B cell (primary cell): ENCODE measurements around the gene AMDHD1. TPM values are rescaled to one million over a fixed set of nuclear protein-coding genes. Genes with fewer than 3 reads are reported as not detected.

ENCODE experiments used
- ATAC-seq: fragments of 200-7000 bp; cut with Tn5 transposase; one replicate; pipeline ENCODE4 v1.10.0; 2021; ENCODE audit warnings: low read depth, mild to moderate bottlenecking, moderate number of reproducible peaks, moderate library complexity
- CTCF ChIA-PET: fragments of 350-600 bp; sonication (Branson Sonifier 250); formaldehyde crosslinking; loops from one replicate; lab custom pipeline; 2021; ENCODE audit warnings: antibody characterized with exemption, inconsistent platforms; lab: Charles Lee
- POLR2A ChIA-PET: fragments of 350-600 bp; sonication (Branson Sonifier 250); formaldehyde crosslinking; loops from one replicate; lab custom pipeline; 2021; ENCODE audit warnings: antibody characterized with exemption; lab: Charles Lee
- DNase-seq: peaks from one replicate; pipeline ENCODE4 v3.0.0; 2013
- H2AFZ ChIP-seq: 2 replicates; pipeline ENCODE4 v1.6.1; 2012; ENCODE audit warnings: mild to moderate bottlenecking, low read depth, low read length; ENCODE audit not compliant: insufficient read depth, poor library complexity, severe bottlenecking
- H3K27ac ChIP-seq, 2 donors: 1 replicate in 1 of 2; 2 replicates in 1 of 2; pipeline ENCODE4 v1.5.1; 2012 to 2013; ENCODE audit warnings: low read length in 2 of 2, mild to moderate bottlenecking in 2 of 2, moderate library complexity in 1 of 2
- H3K27me3 ChIP-seq, 4 experiments: fragments of 200-600 bp in 1 of 4; sonication (generic) in 1 of 4; replicated peaks in 1 of 4; 1 replicate in 2 of 4; 2 replicates in 2 of 4; pipeline versions ENCODE4 v1.6.1 to v1.7.0; 2013 to 2016; ENCODE audit warnings: low read length in 3 of 4, mild to moderate bottlenecking in 2 of 4, mixed read lengths in 1 of 4, moderate library complexity in 1 of 4; ENCODE audit not compliant: insufficient read depth in 4 of 4, control insufficient read depth in 3 of 4; ENCODE audit errors: control extremely low read depth in 1 of 4
- H3K36me3 ChIP-seq, 2 experiments: replicated peaks in 1 of 2; 1 replicate in 1 of 2; 2 replicates in 1 of 2; pipeline versions ENCODE4 v1.6.1 to v1.7.1; 2013; ENCODE audit warnings: low read length in 1 of 2; ENCODE audit not compliant: insufficient read depth in 2 of 2, control insufficient read depth in 1 of 2; ENCODE audit errors: control extremely low read depth in 1 of 2, extremely low read depth in 1 of 2
- H3K4me1 ChIP-seq, 2 donors: fragments of 200-600 bp in 1 of 2; sonication (generic) in 1 of 2; 1 replicate in 1 of 2; 2 replicates in 1 of 2; pipeline versions ENCODE4 v1.5.1 to v1.6.1; 2013 to 2017; ENCODE audit warnings: low read length in 2 of 2; ENCODE audit not compliant: control insufficient read depth in 2 of 2, insufficient read depth in 2 of 2
- H3K4me2 ChIP-seq: replicated peaks from 2 replicates; pipeline ENCODE3; 2012; ENCODE audit warnings: mild to moderate bottlenecking, low read depth, low read length; ENCODE audit not compliant: poor library complexity, severe bottlenecking
- H3K4me3 ChIP-seq, 5 experiments: fragments of 200-600 bp in 1 of 5; sonication (generic) in 1 of 5; 1 replicate in 3 of 5; 2 replicates in 2 of 5; pipeline versions ENCODE4 v1.5.1 to v1.7.0; 2011 to 2016; ENCODE audit warnings: low read length in 4 of 5, mild to moderate bottlenecking in 4 of 5, low read depth in 2 of 5, control low read depth in 1 of 5, moderate library complexity in 1 of 5; ENCODE audit not compliant: insufficient read depth in 1 of 5; ENCODE audit errors: control extremely low read depth in 1 of 5, extremely low read depth in 1 of 5
- H3K79me2 ChIP-seq: fragments of 200-600 bp; sonication (generic); one replicate; pipeline ENCODE4 v1.6.0; 2016; ENCODE audit warnings: low read length; ENCODE audit not compliant: control insufficient read depth, insufficient read depth
- H3K9ac ChIP-seq: fragments of 200-600 bp; sonication (generic); 2 replicates; pipeline ENCODE4 v1.6.1; 2017; ENCODE audit warnings: mild to moderate bottlenecking, low read length, moderate library complexity
- H3K9me3 ChIP-seq, 3 donors: one replicate each; pipeline versions ENCODE4 v1.6.1 to v1.7.1; 2013; ENCODE audit warnings: low read length in 2 of 3; ENCODE audit not compliant: control insufficient read depth in 2 of 3, insufficient read depth in 1 of 3; ENCODE audit errors: control extremely low read depth in 1 of 3
- H4K20me1 ChIP-seq: 2 replicates; pipeline ENCODE4 v1.6.0; 2012; ENCODE audit warnings: mild to moderate bottlenecking, low read length; ENCODE audit not compliant: insufficient read depth, control insufficient read depth, poor library complexity, severe bottlenecking
- H3K27ac Mint-ChIP-seq: one replicate; pipeline ENCODE4 v1.8.0; 2021; ENCODE audit warnings: mixed read lengths
- H3K27me3 Mint-ChIP-seq: one replicate; pipeline ENCODE4 v1.8.0; 2021; ENCODE audit warnings: mixed read lengths
- H3K4me1 Mint-ChIP-seq: one replicate; pipeline ENCODE4 v1.8.0; 2021; ENCODE audit warnings: mixed read lengths
- H3K4me3 Mint-ChIP-seq: one replicate; pipeline ENCODE4 v1.8.0; 2021; ENCODE audit warnings: mixed read lengths
- H3K9me3 Mint-ChIP-seq: one replicate; pipeline ENCODE4 v1.8.0; 2022; ENCODE audit warnings: mixed read lengths; ENCODE audit not compliant: insufficient read depth
- CTCF ChIP-seq: fragments of 200-600 bp; IDR thresholded peaks from one replicate; pipeline ENCODE4 v1.8.0; 2022; ENCODE audit warnings: antibody characterized with exemption, mild to moderate bottlenecking
- EZH2 ChIP-seq: IDR thresholded peaks from 2 replicates; pipeline ENCODE4 v1.6.1; 2012; ENCODE audit warnings: borderline replicate concordance, low read depth, mild to moderate bottlenecking, moderate library complexity, low read length; ENCODE audit not compliant: insufficient read depth, poor library complexity, severe bottlenecking
- WGBS: methylation state at CpG from one replicate; pipeline ENCODE4 v1.1.5; 2013; ENCODE audit warnings: missing lambda C conversion rate; ENCODE audit not compliant: insufficient coverage; 5-methylcytosine and 5-hydroxymethylcytosine counted together
- intact Hi-C: fragments of 100-400 bp; cut with micrococcal nuclease; formaldehyde crosslinking; loops from one replicate; pipeline ENCODE4 v1.10.0; 2022
- polyA minus RNA-seq: library from RNA; depleted of rRNA, polyadenylated mRNA; stranded (reverse); fragments of >200 nt; gene quantifications from 2 replicates; pipeline ENCODE4 v1.2.3, GENCODE V29; 2012
- polyA plus RNA-seq: library from polyadenylated mRNA; depleted of rRNA; stranded (reverse); fragments of >200 nt; gene quantifications from 2 replicates; pipeline ENCODE4 v1.2.3, GENCODE V29; 2012
- total RNA-seq, 2 donors: library from RNA; stranded (reverse); fragments of 120-200 nt in 1 of 2; gene quantifications; 1 replicate in 1 of 2; 2 replicates in 1 of 2; pipeline versions ENCODE4 v1.2.3 to v1.2.4, GENCODE V29; 2013 to 2022

Gene AMDHD1
- 1.3 and 1.5 TPM in 2 replicates for total RNA-seq
- 1.2 TPM for total RNA-seq (2013)
- 2.3 TPM in 2 replicates for polyA plus RNA-seq
- polyA minus RNA-seq, result 0.78 and 1.4 TPM in 2 replicates

GRCh38 chr12:95943330-95943842, at the start of gene AMDHD1:
Gene AMDHD1 (plus strand): TSS chr12:95943331. CDS start chr12:95943399, 68 bp downstream.
- Histone ChIP-seq H3K27me3 (no peaks in the 10 kb centered on the region), H4K20me1 (no peaks in the 10 kb centered on the region), H2AFZ (peak within 1 kb of the TSS; percentile 98), H3K79me2 (no peaks in the 10 kb centered on the region), H3K9ac (peak within 1 kb of the TSS; percentile 92), H3K36me3 (no peaks in the 10 kb centered on the region), H3K4me3 (peak within 1 kb of the TSS; percentile 68 to 94 (median 89)), H3K27ac (peak within 1 kb of the TSS; percentile 71 to 87), H3K4me2 (peak within 1 kb of the TSS; percentile 79), H3K9me3 (peaks cover 0 to 1% (median 0%) of the 10 kb centered on the region in 3 donors), H3K4me1 (peaks cover 9 to 11% of the 10 kb centered on the region in 2 donors)
- TF ChIP-seq CTCF (peak; percentile 40), EZH2 (no peak)
- DNase-seq, result peak; percentile 75
- Mint-ChIP-seq H3K27ac (peak within 1 kb of the TSS; percentile 92), H3K4me3 (peak within 1 kb of the TSS; percentile 98), H3K4me1 (peaks cover 10% of the 10 kb centered on the region), H3K9me3 (no peaks in the 10 kb centered on the region), H3K27me3 (no peaks in the 10 kb centered on the region)
- CTCF ChIA-PET, result interaction anchor here (0.9 to 3.3 kb wide), 6 partner anchors 16 to 252 kb away, joined by 3 to 24 read pairs (median 4); partner anchors contain the start of gene LTA4H
- under 1% methylated on average over 38 of the region's 38 CpGs for WGBS
- intact Hi-C loops, result loop anchor here (2.0 to 5.0 kb wide), 6 partner anchors 55 to 941 kb away; partner anchors contain the start of genes LTA4H, NDUFA12 and SNRPF
- POLR2A ChIA-PET, result interaction anchor here (1.5 kb wide), 2 partner anchors 16 to 92 kb away, joined by 3 to 4 read pairs; partner anchors contain the start of gene LTA4H
- peak; percentile 64 for ATAC-seq

GRCh38 chr12:95896846-95897245, 46.3 kb upstream of the AMDHD1 start:
- CTCF ChIA-PET, result interaction anchor here (1.7 kb wide), 1 partner anchor 22 kb away, joined by 3 read pairs; no protein-coding TSS in a partner anchor
- H3K9me3 ChIP-seq, result no peaks in the 10 kb centered on the region
- no peak for ATAC-seq
- H3K4me3 ChIP-seq, result no peak overlapping the region
- no peak overlapping the region for H3K4me3 Mint-ChIP-seq
- H3K27me3 Mint-ChIP-seq, result peaks cover 30% of the 10 kb centered on the region
- H2AFZ ChIP-seq, result no peak overlapping the region
- no CpG with 5 or more reads among the region's 4 CpGs for WGBS
- peaks cover 0 to 10% (median 4%) of the 10 kb centered on the region in 4 experiments for H3K27me3 ChIP-seq
- H3K9ac ChIP-seq, result no peak overlapping the region
- H3K36me3 ChIP-seq, result no peaks in the 10 kb centered on the region
- H3K27ac ChIP-seq, result no peak overlapping the region
- no peaks in the 10 kb centered on the region for H4K20me1 ChIP-seq
- no peaks in the 10 kb centered on the region for H3K79me2 ChIP-seq
- POLR2A ChIA-PET, result no interaction called here
- no peak for DNase-seq
- no peak overlapping the region for H3K4me2 ChIP-seq
- no peaks in the 10 kb centered on the region for H3K4me1 ChIP-seq
- H3K27ac Mint-ChIP-seq, result no peak overlapping the region
- intact Hi-C loops, result no loop called here
- no peak for TF ChIP-seq EZH2
- TF ChIP-seq CTCF, result no peak
- no peaks in the 10 kb centered on the region for H3K9me3 Mint-ChIP-seq
- H3K4me1 Mint-ChIP-seq, result no peaks in the 10 kb centered on the region
